ENCODE measurements around the gene TRIOBP. TPM values are rescaled to one million over a fixed set of nuclear protein-coding genes. Genes with fewer than 3 reads are reported as not detected.

Gene TRIOBP
- total RNA-seq, 1 experiment from 2014 or later: 25.6 TPM

- DNase-seq (ENCODE audit: low read depth, low spot score): no peak
- in situ Hi-C loops (cut with HindIII; ENCODE audit: low pct_unique_long_range_greater_than_20kb, low sequenced_read_pairs): no loop called here
Observed at GRCh38 chr22:37818409-37819104, 121.7 kb downstream of the TRIOBP start.

GRCh38 chr22:37819105-37819433, 122.2 kb downstream of the TRIOBP start:
- in situ Hi-C loops (cut with HindIII; ENCODE audit: low pct_unique_long_range_greater_than_20kb, low sequenced_read_pairs): no loop called here
- DNase-seq (ENCODE audit: low read depth, low spot score): no peak

GRCh38 chr22:37820350-37820749, 123.5 kb downstream of the TRIOBP start:
- no peak for DNase-seq (ENCODE audit: low read depth, low spot score)
- in situ Hi-C loops (cut with HindIII; ENCODE audit: low pct_unique_long_range_greater_than_20kb, low sequenced_read_pairs): no loop called here

GRCh38 chr22:37822079-37822833, 125.4 kb downstream of the TRIOBP start:
- DNase-seq (ENCODE audit: low read depth, low spot score): peak; percentile 38
- in situ Hi-C loops (cut with HindIII; ENCODE audit: low pct_unique_long_range_greater_than_20kb, low sequenced_read_pairs): no loop called here

- DNase-seq (ENCODE audit: low read depth, low spot score): no peak
- in situ Hi-C loops (cut with HindIII; ENCODE audit: low pct_unique_long_range_greater_than_20kb, low sequenced_read_pairs): no loop called here
Observed at GRCh38 chr22:37823134-37823985, 126.5 kb downstream of the TRIOBP start, which contains the start of gene GALR3. GALR3 (plus strand) TSS chr22:37823382; CDS start chr22:37823407, 25 bp downstream.

- in situ Hi-C loops (cut with HindIII; ENCODE audit: low pct_unique_long_range_greater_than_20kb, low sequenced_read_pairs): no loop called here
- no peak for DNase-seq (ENCODE audit: low read depth, low spot score)
Observed at GRCh38 chr22:37824674-37825641, 128.1 kb downstream of the TRIOBP start.

Small RNAs within 50 kb of the gene (small RNA-seq; reads per million reads assigned to genes)
- 0 to 0.05 reads per million in 2 experiments for gene RN7SL385P

Other genes with a start within 250 kb of the TRIOBP start
- gene MFNG, start 210.7 kb upstream of the TRIOBP start, total RNA-seq (2014; rRNA removed; shearing (Covaris generic)): 0.37 TPM in 1 of 2 replicates, not detected in the other
- gene CARD10, start 177.6 kb upstream of the TRIOBP start, total RNA-seq (2014; rRNA removed; shearing (Covaris generic)): 2.0 and 3.1 TPM in 2 replicates
- 25.4 and 30.7 TPM in 2 replicates for gene CDC42EP1, start 136.6 kb upstream of the TRIOBP start, total RNA-seq (2014; rRNA removed; shearing (Covaris generic))
- gene LGALS2, start 117.0 kb upstream of the TRIOBP start, total RNA-seq (2014; rRNA removed; shearing (Covaris generic)): not detected in 2 replicates
- 62.0 and 70.3 TPM in 2 replicates for gene GGA1, start 88.2 kb upstream of the TRIOBP start, total RNA-seq (2014; rRNA removed; shearing (Covaris generic))
- 3.9 and 5.5 TPM in 2 replicates for gene SH3BP1, start 57.4 kb upstream of the TRIOBP start, total RNA-seq (2014; rRNA removed; shearing (Covaris generic))
- 61.7 and 64.4 TPM in 2 replicates for gene PDXP, start 38.3 kb upstream of the TRIOBP start, total RNA-seq (2014; rRNA removed; shearing (Covaris generic))
- gene LGALS1, start 21.4 kb upstream of the TRIOBP start, total RNA-seq (2014; rRNA removed; shearing (Covaris generic)): 978 and 1,315 TPM in 2 replicates
- 50.7 and 57.9 TPM in 2 replicates for gene NOL12, start 10.7 kb upstream of the TRIOBP start, total RNA-seq (2014; rRNA removed; shearing (Covaris generic))
- gene GCAT, start 110.9 kb downstream of the TRIOBP start, total RNA-seq (2014; rRNA removed; shearing (Covaris generic)): 29.3 and 32.5 TPM in 2 replicates
- not detected in 2 replicates for gene GALR3, start 126.3 kb downstream of the TRIOBP start, total RNA-seq (2014; rRNA removed; shearing (Covaris generic))
- gene ANKRD54, start 147.3 kb downstream of the TRIOBP start, total RNA-seq (2014; rRNA removed; shearing (Covaris generic)): 47.7 and 50.8 TPM in 2 replicates
- gene EIF3L, start 152.4 kb downstream of the TRIOBP start, total RNA-seq (2014; rRNA removed; shearing (Covaris generic)): 664 and 804 TPM in 2 replicates
- gene MICALL1, start 209.2 kb downstream of the TRIOBP start, total RNA-seq (2014; rRNA removed; shearing (Covaris generic)): 27.6 and 29.7 TPM in 2 replicates

Measured in SK-MEL-5 (cell line).